ENCODE data around the gene SPEF1. TPM values are rescaled to one million over a fixed set of nuclear protein-coding genes. Genes with fewer than 3 reads are reported as not detected.

The SPEF1 gene
- total and polyA plus RNA-seq, 2 of the 13 experiments (the other 11 are each of a cell fraction or from before 2014, with no cell fraction given) = 0.11 to 0.27 TPM

GRCh38 chr20:3820048-3820900 lies 39.0 kb upstream of the SPEF1 start, which contains the start of gene AP5S1 (continued):
- TF ChIP-seq PAXIP1 (CRISPR knock-in tag; conservative IDR thresholded peaks at IDR 0.05) (peak; percentile 66), NR1H2 (CRISPR knock-in tag; IDR thresholded peaks at IDR 0.05; ENCODE audit: borderline replicate concordance, low read depth) (peak; percentile 93; the same call in 1 of the 2 replicates), KLF9 (CRISPR knock-in tag; IDR thresholded peaks at IDR 0.05; ENCODE audit: low read depth) (peak; percentile 67; the same call in 1 of the 2 replicates), MAFK (conservative IDR thresholded peaks at IDR 0.05 in 1 of 2, IDR thresholded peaks at IDR 0.05 in 1 of 2; ENCODE audit: low read length in 2 of 2) (peak; percentile 67 to 77), DNMT3B (CRISPR knock-in tag; conservative IDR thresholded peaks at IDR 0.05) (no peak; the same call in 1 of the 2 replicates), AGO2 (optimal IDR thresholded peaks at IDR 0.05; ENCODE audit: low read depth, low read length) (peak; percentile 95), TCF12 (IDR thresholded peaks at IDR 0.05) (no peak), TCF12 (CRISPR knock-in tag; IDR thresholded peaks at IDR 0.05) (peak; percentile 83), HOMEZ (CRISPR knock-in tag; IDR thresholded peaks at IDR 0.05; ENCODE audit: low read depth) (no peak), ERF (CRISPR knock-in tag; IDR thresholded peaks at IDR 0.05) (peak; percentile 99), ZNF674 (CRISPR knock-in tag; IDR thresholded peaks at IDR 0.05; ENCODE audit: low read depth) (peak; percentile 72; the same call in 1 of the 2 replicates), ZNF350 (CRISPR knock-in tag; IDR thresholded peaks at IDR 0.05; ENCODE audit: borderline replicate concordance, low read depth) (peak; percentile 94), REPIN1 (CRISPR knock-in tag; IDR thresholded peaks at IDR 0.05; ENCODE audit: borderline replicate concordance, low read depth) (peak; percentile 94), ZZZ3 (CRISPR knock-in tag; IDR thresholded peaks at IDR 0.05; ENCODE audit: borderline replicate concordance) (peak; percentile 97; the same call in 1 of the 2 replicates), MBNL3 (CRISPR knock-in tag; conservative IDR thresholded peaks at IDR 0.05) (no peak), SATB2 (CRISPR knock-in tag; IDR thresholded peaks at IDR 0.05) (peak; percentile 86)
- TF ChIP-seq, protein P1, sequence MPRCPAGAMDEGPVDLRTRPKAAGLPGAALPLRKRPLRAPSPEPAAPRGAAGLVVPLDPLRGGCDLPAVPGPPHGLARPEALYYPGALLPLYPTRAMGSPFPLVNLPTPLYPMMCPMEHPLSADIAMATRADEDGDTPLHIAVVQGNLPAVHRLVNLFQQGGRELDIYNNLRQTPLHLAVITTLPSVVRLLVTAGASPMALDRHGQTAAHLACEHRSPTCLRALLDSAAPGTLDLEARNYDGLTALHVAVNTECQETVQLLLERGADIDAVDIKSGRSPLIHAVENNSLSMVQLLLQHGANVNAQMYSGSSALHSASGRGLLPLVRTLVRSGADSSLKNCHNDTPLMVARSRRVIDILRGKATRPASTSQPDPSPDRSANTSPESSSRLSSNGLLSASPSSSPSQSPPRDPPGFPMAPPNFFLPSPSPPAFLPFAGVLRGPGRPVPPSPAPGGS (CRISPR knock-in tag; IDR thresholded peaks at IDR 0.05) = peak; percentile 88; the same call in 1 of the 2 replicates
- TF ChIP-seq, protein P2, sequence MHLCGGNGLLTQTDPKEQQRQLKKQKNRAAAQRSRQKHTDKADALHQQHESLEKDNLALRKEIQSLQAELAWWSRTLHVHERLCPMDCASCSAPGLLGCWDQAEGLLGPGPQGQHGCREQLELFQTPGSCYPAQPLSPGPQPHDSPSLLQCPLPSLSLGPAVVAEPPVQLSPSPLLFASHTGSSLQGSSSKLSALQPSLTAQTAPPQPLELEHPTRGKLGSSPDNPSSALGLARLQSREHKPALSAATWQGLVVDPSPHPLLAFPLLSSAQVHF (CRISPR knock-in tag; IDR thresholded peaks at IDR 0.05) = peak; percentile 86
- TF ChIP-seq, protein P3, sequence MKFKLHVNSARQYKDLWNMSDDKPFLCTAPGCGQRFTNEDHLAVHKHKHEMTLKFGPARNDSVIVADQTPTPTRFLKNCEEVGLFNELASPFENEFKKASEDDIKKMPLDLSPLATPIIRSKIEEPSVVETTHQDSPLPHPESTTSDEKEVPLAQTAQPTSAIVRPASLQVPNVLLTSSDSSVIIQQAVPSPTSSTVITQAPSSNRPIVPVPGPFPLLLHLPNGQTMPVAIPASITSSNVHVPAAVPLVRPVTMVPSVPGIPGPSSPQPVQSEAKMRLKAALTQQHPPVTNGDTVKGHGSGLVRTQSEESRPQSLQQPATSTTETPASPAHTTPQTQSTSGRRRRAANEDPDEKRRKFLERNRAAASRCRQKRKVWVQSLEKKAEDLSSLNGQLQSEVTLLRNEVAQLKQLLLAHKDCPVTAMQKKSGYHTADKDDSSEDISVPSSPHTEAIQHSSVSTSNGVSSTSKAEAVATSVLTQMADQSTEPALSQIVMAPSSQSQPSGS (CRISPR knock-in tag; IDR thresholded peaks at IDR 0.05) = peak; percentile 99
